Measurements from ENCODE around the gene BANF2. TPM values are rescaled to one million over a fixed set of nuclear protein-coding genes. Genes with fewer than 3 reads are reported as not detected.

BANF2 gene
- total and polyA plus RNA-seq, 4 donors = not detected

- no peak overlapping the region for H3K9ac ChIP-seq (ENCODE audit: low read depth in 1 of 2, low read length in 2 of 2)
- H3K9me3 ChIP-seq (ENCODE audit: control insufficient read depth in 4 of 4, low read length in 3 of 4) = no peaks in the 10 kb centered on the region
- no peak overlapping the region for H3K4me3 ChIP-seq (ENCODE audit: low read depth in 1 of 3, low read length in 3 of 3)
- no peak for DNase-seq (ENCODE audit: low spot score)
- peaks cover 8 to 41% (median 33%) of the 10 kb centered on the region in 4 donors for H3K4me1 ChIP-seq (ENCODE audit: control insufficient read depth in 4 of 4, insufficient read depth in 4 of 4, low read length in 3 of 4)
- TF ChIP-seq YY1 (IDR thresholded peaks at IDR 0.05) (no peak), GABPA (IDR thresholded peaks at IDR 0.05 in 1 of 2, conservative IDR thresholded peaks at IDR 0.05 in 1 of 2) (no peak), JUND (IDR thresholded peaks at IDR 0.05) (no peak), ATF3 (IDR thresholded peaks at IDR 0.05) (no peak), MAX (IDR thresholded peaks at IDR 0.05) (no peak), REST (IDR thresholded peaks at IDR 0.05) (no peak), RAD21 (IDR thresholded peaks at IDR 0.05) (no peak), HNF4G (IDR thresholded peaks at IDR 0.05) (no peak), FOXA1 (IDR thresholded peaks at IDR 0.05) (no peak), TAF1 (conservative IDR thresholded peaks at IDR 0.05) (no peak), CTCF (IDR thresholded peaks at IDR 0.05; ENCODE audit: low read depth, low read length, missing input control) (no peak), RXRA (IDR thresholded peaks at IDR 0.05) (no peak), HNF4A (conservative IDR thresholded peaks at IDR 0.05) (no peak), EGR1 (IDR thresholded peaks at IDR 0.05; ENCODE audit: low read depth in 2 of 2) (no peak), FOXA2 (IDR thresholded peaks at IDR 0.05) (no peak), ZBTB33 (IDR thresholded peaks at IDR 0.05) (no peak), SP1 (IDR thresholded peaks at IDR 0.05) (no peak), NR2F2 (IDR thresholded peaks at IDR 0.05) (no peak)
- no peak overlapping the region for H3K27ac ChIP-seq (ENCODE audit: low read depth in 1 of 2, low read length in 2 of 2)
- H3K36me3 ChIP-seq (ENCODE audit: control insufficient read depth in 4 of 4, insufficient read depth in 3 of 4, low read depth in 1 of 4, low read length in 3 of 4) = peaks cover 4 to 41% (median 22%) of the 10 kb centered on the region in 4 donors
- 89% methylated on average over 7 of the region's 7 CpGs for WGBS
- H3K27me3 ChIP-seq (ENCODE audit: control insufficient read depth in 4 of 4, insufficient read depth in 4 of 4, low read length in 3 of 4) = no peaks in the 10 kb centered on the region
Observed at GRCh38 chr20:17673084-17673483, 26.7 kb upstream of the BANF2 start.

All from liver (tissue), 9 donors.